Large intestine (tissue), 3 donors: ENCODE results near the gene UST. TPM values are rescaled to one million over a fixed set of nuclear protein-coding genes. Genes with fewer than 3 reads are reported as not detected.
"Not testable (repeated sequence)": the region's sequence is repeated elsewhere in the genome, so short reads cannot be mapped to it uniquely, and the experiment has no call there.

Experiments
- DNase-seq, 2 donors: peaks; one replicate each; pipeline versions ENCODE4 v3.0.0 to v3.0.0-alpha.2; 2013
- H3K27ac ChIP-seq: one replicate; pipeline ENCODE4 v1.5.1; 2013; ENCODE audit warnings: low read length
- H3K27me3 ChIP-seq: 2 replicates; pipeline ENCODE4 v1.6.1; 2013; ENCODE audit warnings: low read length; ENCODE audit not compliant: control insufficient read depth, insufficient read depth
- H3K36me3 ChIP-seq: 2 replicates; pipeline ENCODE4 v1.6.1; 2013; ENCODE audit warnings: low read length; ENCODE audit not compliant: control insufficient read depth, insufficient read depth
- H3K4me1 ChIP-seq: one replicate; pipeline ENCODE4 v1.6.1; 2013; ENCODE audit warnings: low read length; ENCODE audit not compliant: control insufficient read depth, insufficient read depth
- H3K4me3 ChIP-seq: one replicate; pipeline ENCODE4 v1.5.1; 2013; ENCODE audit warnings: low read length
- H3K9me3 ChIP-seq: one replicate; pipeline ENCODE4 v1.6.1; 2013; ENCODE audit warnings: mild to moderate bottlenecking, low read depth, low read length, moderate library complexity; ENCODE audit not compliant: control insufficient read depth
- WGBS: methylation state at CpG from one replicate; pipeline ENCODE4 v1.1.5; 2013; ENCODE audit warnings: low lambda C conversion rate; ENCODE audit not compliant: insufficient coverage; 5-methylcytosine and 5-hydroxymethylcytosine counted together
- polyA plus RNA-seq: library from polyadenylated mRNA; unstranded; fragments of 120-200 nt; gene quantifications from one replicate; pipeline ENCODE4 v1.2.1, GENCODE V29; 2013

The UST gene
- polyA plus RNA-seq, 1 donor: 2.9 TPM

DNA sequence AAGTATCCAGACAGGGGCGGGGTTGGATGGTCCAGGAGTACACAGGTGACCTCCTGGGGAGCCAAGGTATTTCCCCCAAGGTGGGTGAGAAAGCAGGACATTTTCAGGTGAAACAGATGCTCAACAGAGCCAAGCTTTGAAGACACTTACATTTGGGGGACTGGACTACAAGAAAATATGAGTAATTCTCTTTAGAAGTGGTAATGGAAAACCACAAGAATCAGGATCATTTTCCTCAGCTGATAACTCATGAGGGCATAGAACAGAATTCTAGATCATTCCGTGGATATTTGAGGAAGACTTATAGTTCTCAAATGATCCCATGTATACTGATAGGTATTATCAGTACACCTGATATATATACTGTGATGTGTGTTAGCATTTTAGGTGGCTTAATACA is 89.9 kb downstream of the UST start:
- no peaks in the 10 kb centered on the region for H3K27me3 ChIP-seq
- H3K27ac ChIP-seq: no peak overlapping the region
- no peak for DNase-seq
- no peak overlapping the region for H3K4me3 ChIP-seq
- no peaks in the 10 kb centered on the region for H3K36me3 ChIP-seq
- H3K4me1 ChIP-seq: no peaks in the 10 kb centered on the region
- WGBS: 40% methylated on average over 1 of the region's 2 CpGs
- H3K9me3 ChIP-seq: no peaks in the 10 kb centered on the region

DNA sequence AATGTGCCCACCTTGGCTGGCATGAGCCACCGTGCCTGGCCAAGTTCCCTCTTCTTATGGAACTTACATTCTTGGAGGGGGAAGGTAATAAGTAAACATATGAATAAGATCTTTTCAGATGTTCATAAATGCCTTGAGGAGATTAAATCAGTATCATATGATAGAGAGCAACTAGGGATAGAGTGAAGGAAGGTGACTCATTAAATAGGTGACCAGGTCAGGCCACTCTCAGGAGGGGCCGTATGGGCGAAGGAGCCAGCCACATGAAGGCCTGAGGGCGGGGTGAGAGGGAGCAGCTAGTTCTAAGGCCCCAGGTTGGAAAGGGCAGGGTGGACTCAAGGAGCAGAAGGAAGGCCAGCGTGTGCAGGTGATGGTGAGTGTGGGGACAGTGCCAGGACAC is 91.1 kb downstream of the UST start:
- Histone ChIP-seq H3K27ac (no peak overlapping the region), H3K27me3 (no peaks in the 10 kb centered on the region), H3K4me1 (no peaks in the 10 kb centered on the region), H3K9me3 (no peaks in the 10 kb centered on the region), H3K36me3 (no peaks in the 10 kb centered on the region), H3K4me3 (no peak overlapping the region)
- no CpG with 5 or more reads among the region's 5 CpGs for WGBS
- no peak for DNase-seq

DNA sequence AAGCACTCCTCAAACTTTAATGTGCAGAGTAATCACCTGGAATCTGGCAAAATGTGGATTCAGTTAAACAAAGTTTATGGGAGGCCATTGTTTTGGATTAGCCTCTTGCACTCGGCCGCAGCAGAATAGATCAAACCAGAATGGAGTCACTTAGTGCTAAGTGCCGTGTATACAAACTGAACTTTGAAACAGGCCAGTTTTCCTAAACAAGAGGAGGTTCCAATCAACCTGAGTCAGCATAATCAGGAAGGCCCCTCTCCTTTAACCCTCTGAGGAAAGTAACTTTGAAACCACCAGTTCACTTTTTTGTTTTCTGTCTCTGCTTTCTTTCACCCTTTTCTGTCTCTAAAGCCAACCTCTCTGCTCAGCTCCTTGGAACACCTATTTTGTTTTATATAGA is 92.2 kb downstream of the UST start:
- H3K4me3 ChIP-seq: no peak overlapping the region
- WGBS: no CpG with 5 or more reads among the region's 3 CpGs
- H3K36me3 ChIP-seq: no peaks in the 10 kb centered on the region
- no peak for DNase-seq
- H3K9me3 ChIP-seq: no peaks in the 10 kb centered on the region
- H3K27ac ChIP-seq: no peak overlapping the region
- no peaks in the 10 kb centered on the region for H3K27me3 ChIP-seq
- no peaks in the 10 kb centered on the region for H3K4me1 ChIP-seq

DNA sequence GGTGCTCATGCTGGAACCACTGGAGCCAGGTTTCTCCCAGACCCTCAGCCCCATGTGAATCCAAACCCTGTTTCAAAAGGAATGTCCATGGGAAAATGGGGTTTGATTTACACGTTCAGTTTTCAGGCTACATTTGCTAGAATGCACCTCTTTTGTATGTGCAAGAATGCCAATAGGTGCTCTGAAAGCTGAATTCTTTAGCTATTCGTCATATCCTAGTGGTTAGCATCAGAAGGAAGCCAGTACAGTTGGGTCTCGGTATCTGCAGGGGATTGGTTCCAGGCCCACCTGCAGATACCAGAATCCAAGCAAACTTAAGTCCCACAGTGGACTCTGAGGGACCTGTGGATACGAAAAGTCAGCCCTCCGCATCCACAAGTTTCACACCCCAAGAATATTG is 93.4 kb downstream of the UST start:
- Histone ChIP-seq H3K9me3 (no peaks in the 10 kb centered on the region), H3K36me3 (no peaks in the 10 kb centered on the region), H3K27ac (no peak overlapping the region), H3K4me3 (no peak overlapping the region), H3K4me1 (no peaks in the 10 kb centered on the region), H3K27me3 (no peaks in the 10 kb centered on the region)
- no peak for DNase-seq
- no CpG with 5 or more reads among the region's 5 CpGs for WGBS

DNA sequence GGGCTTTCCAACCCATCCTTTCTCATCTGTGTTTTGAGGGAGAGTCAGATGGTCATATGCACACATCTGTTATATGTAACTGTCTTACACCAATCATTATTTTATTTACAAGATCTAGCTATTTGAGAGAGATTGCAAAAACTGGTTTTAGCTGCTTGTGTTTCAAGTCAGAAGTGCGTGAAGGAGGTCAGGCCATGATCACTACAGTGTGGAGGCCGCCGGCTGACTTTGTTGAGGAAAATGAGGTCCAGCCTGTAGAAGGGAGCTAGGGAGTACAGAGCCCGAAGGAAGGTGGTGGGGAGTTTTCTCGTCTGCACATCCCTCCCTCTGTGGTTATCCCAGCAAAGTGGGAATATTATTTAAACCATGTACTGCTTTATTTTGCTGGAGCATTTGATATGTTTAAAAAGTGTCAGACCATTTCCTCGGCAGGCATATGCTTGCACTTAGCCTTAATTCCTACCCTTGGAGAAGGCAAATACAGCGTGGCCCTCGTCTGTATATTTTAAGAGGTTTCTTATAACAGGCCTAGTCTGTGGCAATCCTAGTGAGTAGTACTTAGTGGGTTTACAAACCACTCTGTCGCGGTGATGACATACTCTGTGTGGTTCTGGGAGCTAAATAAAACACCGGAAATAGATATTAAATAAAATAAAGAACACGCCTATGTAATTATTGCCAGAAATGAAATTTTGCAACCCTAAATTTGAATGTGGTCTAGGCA is 95.6 kb downstream of the UST start:
- H3K4me1 ChIP-seq: no peaks in the 10 kb centered on the region
- no peak overlapping the region for H3K4me3 ChIP-seq
- no peak overlapping the region for H3K27ac ChIP-seq
- DNase-seq: no peak
- H3K27me3 ChIP-seq: no peaks in the 10 kb centered on the region
- H3K9me3 ChIP-seq: no peaks in the 10 kb centered on the region
- 100% methylated on average over 3 of the region's 12 CpGs for WGBS
- H3K36me3 ChIP-seq: no peaks in the 10 kb centered on the region

DNA sequence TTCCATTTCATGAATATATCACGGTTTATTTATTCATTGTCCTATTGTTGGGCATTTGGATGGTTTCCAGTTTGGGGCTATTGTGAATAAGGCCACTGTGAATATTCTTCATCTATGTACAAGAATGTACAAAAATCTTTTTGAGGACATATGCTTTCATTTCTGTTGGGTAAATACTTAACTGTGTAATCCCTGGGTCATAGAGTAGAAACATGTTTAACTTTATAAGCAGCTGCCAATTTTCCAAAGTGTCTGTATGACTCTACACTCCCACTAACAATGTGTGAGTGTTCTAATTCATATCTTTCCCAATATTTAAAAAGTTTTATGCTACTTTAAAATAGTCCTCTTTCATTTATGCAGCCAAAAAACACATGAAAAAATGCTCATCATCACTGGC is 98.6 kb downstream of the UST start:
- no peak overlapping the region for H3K4me3 ChIP-seq
- WGBS: no CpG with 5 or more reads among the region's 1 CpG
- no peak overlapping the region for H3K27ac ChIP-seq
- H3K27me3 ChIP-seq: no peaks in the 10 kb centered on the region
- no peaks in the 10 kb centered on the region for H3K4me1 ChIP-seq
- no peaks in the 10 kb centered on the region for H3K36me3 ChIP-seq
- no peaks in the 10 kb centered on the region for H3K9me3 ChIP-seq
- no peak for DNase-seq

DNA sequence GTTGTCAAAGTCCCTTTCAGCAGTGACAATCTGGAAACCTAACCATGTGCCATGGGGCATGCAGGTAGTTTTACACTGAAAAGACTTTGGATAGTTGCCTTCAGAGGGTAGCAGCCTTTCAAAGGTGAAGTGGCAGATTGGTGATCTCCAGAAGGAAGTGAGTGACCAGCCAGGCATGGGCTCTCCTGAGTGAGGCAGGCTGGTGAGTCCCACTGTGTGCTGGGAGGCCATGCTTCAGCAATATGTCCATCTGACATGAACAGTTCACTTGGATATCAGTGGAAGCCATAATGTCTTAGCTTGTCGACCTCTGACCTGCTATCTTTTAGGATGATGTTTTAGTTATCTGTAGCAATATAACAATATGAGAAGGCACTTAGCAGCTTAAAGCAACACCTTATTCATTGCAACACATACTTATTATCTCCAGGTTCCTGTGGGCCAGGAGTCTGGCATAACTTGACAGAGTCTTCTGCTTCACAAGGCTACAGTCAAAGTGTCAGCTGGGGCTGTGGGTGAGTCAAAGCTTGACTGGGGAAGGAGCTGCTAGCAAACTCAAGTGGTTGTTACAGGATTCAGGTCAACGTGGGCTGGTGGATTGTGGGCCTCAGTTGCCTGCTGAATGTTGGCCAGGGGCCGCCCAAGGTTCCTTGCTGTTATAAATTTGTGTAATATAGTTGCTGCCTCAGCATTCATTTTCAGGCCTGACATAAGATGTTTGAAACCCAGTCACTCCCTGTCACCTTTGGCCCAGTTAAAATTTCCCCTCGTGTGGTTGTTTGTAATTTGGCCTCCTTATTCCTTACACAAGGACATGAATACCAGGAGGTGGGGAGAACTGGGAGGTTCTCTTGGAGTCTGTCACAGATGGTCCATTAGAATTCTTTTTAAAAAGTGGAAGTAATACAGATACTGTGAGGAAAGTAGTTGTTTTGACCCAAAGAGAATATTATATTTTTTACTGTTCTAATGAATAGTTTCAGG is 100.2 kb downstream of the UST start:
- H3K27ac ChIP-seq: no peak overlapping the region
- DNase-seq: peak; percentile 31 to 62
- WGBS: no CpG with 5 or more reads among the region's 4 CpGs

DNA sequence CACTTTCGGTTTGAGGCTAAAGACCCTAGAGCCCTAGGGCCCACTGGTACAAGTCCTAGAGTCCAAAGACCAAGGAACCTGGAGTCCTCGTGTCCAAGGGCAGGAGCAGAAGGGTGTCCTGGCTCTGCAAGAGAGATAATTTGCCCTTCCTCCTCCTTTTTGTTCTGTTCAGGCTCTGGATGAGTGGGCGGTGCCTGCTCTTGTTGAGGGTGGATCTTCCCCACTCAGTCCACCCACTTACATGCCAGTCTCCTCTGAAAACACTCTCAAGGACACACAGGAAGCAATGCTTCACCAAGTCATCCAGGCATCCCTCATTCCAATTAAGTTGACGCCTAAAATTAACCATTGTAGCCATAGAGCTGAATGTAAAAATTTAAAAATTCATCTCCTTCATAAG is 102.1 kb downstream of the UST start:
- H3K27me3 ChIP-seq: no peaks in the 10 kb centered on the region
- no peaks in the 10 kb centered on the region for H3K4me1 ChIP-seq
- H3K36me3 ChIP-seq: no peaks in the 10 kb centered on the region
- no peak for DNase-seq
- no CpG with 5 or more reads among the region's 4 CpGs for WGBS
- H3K4me3 ChIP-seq: no peak overlapping the region
- H3K9me3 ChIP-seq: no peaks in the 10 kb centered on the region
- H3K27ac ChIP-seq: no peak overlapping the region

More for the DNA sequence above, 100.2 kb downstream of the UST start:
- no peaks in the 10 kb centered on the region for H3K27me3 ChIP-seq
- no peaks in the 10 kb centered on the region for H3K4me1 ChIP-seq
- H3K4me3 ChIP-seq: no peak overlapping the region
- H3K36me3 ChIP-seq: no peaks in the 10 kb centered on the region
- no peaks in the 10 kb centered on the region for H3K9me3 ChIP-seq

DNA sequence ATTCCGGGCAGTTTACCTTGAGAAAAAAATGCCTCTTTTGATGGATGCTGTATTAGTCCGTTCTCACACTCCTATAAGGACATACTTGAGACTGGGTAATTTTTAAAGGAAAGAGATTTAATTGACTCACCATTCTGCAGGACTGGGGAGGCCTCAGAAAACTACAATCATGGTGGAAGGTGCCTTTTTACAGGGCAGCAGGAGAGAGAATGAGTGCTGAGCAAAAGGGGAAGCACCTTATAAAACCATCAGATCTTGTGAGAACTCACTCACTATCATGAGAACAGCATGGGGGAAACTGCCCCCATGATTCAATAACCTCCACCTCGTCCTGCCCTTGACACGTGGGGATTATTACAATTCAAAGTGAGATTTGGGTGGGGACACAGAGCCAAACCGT is 102.6 kb downstream of the UST start:
- H3K4me3 ChIP-seq, H3K9me3 ChIP-seq, H3K27ac ChIP-seq, H3K27me3 ChIP-seq, DNase-seq, H3K4me1 ChIP-seq, H3K36me3 ChIP-seq: not testable (repeated sequence)
- no CpG with 5 or more reads among the region's 5 CpGs for WGBS

DNA sequence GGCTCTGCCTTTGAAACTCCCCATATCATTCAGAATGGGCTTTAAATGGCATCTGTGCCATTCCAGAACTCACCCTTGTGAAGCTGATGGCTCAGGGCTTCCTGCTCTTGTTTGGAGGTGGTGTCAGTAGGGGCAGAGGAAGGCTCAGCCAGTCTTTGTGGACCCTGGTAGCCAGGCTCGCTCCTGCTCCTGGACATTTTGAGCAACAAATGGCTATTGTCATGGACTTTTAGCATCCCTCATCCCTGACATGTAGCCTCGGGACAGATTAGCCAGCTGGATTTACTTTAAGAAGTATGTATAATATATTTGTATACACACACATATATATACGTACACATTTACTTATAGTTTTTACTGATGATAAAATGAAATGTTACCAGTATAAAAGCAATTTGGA is 104.1 kb downstream of the UST start:
- no peak overlapping the region for H3K27ac ChIP-seq
- no peak for DNase-seq
- 100% methylated on average over 1 of the region's 3 CpGs for WGBS
- H3K4me1 ChIP-seq: no peaks in the 10 kb centered on the region
- H3K9me3 ChIP-seq: no peaks in the 10 kb centered on the region
- peaks cover 5% of the 10 kb centered on the region for H3K27me3 ChIP-seq
- H3K4me3 ChIP-seq: no peak overlapping the region
- no peaks in the 10 kb centered on the region for H3K36me3 ChIP-seq
